Measurements from ENCODE around the gene ITGA7.

The ITGA7 gene

GRCh38 chr12:55739025-55739378 lies 31.3 kb upstream of the ITGA7 start:
- Histone ChIP-seq H3K4me3 (ENCODE audit: low read length) (peak overlapping the region; percentile 58), H3K27me3 (ENCODE audit: insufficient read depth, low read length) (no peaks in the 10 kb centered on the region)

GRCh38 chr12:55738123-55739024 lies 30.7 kb upstream of the ITGA7 start:
- Histone ChIP-seq H3K4me3 (ENCODE audit: low read length) (peak overlapping the region; percentile 58), H2AFZ (ENCODE audit: low read depth, low read length) (peak overlapping the region; percentile 46), H3K36me3 (ENCODE audit: insufficient read depth, low read length) (no peaks in the 10 kb centered on the region), H3K4me1 (ENCODE audit: insufficient read depth, low read length) (peaks cover 25% of the 10 kb centered on the region), H3K9me3 (ENCODE audit: low read length) (no peaks in the 10 kb centered on the region), H3K27me3 (ENCODE audit: insufficient read depth, low read length) (no peaks in the 10 kb centered on the region)

More at GRCh38 chr12:55739025-55739378, 31.3 kb upstream of the ITGA7 start:
- Histone ChIP-seq H3K9me3 (ENCODE audit: low read length) (no peaks in the 10 kb centered on the region), H3K36me3 (ENCODE audit: insufficient read depth, low read length) (no peaks in the 10 kb centered on the region), H2AFZ (ENCODE audit: low read depth, low read length) (no peak overlapping the region), H3K4me1 (ENCODE audit: insufficient read depth, low read length) (peaks cover 25% of the 10 kb centered on the region)

- Histone ChIP-seq H3K36me3 (ENCODE audit: insufficient read depth, low read length) (no peaks in the 10 kb centered on the region), H2AFZ (ENCODE audit: low read depth, low read length) (peak overlapping the region; percentile 46), H3K27me3 (ENCODE audit: insufficient read depth, low read length) (no peaks in the 10 kb centered on the region), H3K4me1 (ENCODE audit: insufficient read depth, low read length) (peaks cover 25% of the 10 kb centered on the region), H3K4me3 (ENCODE audit: low read length) (peak overlapping the region; percentile 58), H3K9me3 (ENCODE audit: low read length) (no peaks in the 10 kb centered on the region)
Observed at GRCh38 chr12:55737581-55738122, 29.9 kb upstream of the ITGA7 start.

- Histone ChIP-seq H2AFZ (ENCODE audit: low read depth, low read length) (peak overlapping the region; percentile 46), H3K9me3 (ENCODE audit: low read length) (no peaks in the 10 kb centered on the region), H3K27me3 (ENCODE audit: insufficient read depth, low read length) (no peaks in the 10 kb centered on the region), H3K4me1 (ENCODE audit: insufficient read depth, low read length) (peaks cover 19% of the 10 kb centered on the region), H3K36me3 (ENCODE audit: insufficient read depth, low read length) (no peaks in the 10 kb centered on the region), H3K4me3 (ENCODE audit: low read length) (peak overlapping the region; percentile 58)
Observed at GRCh38 chr12:55736780-55737580, 29.3 kb upstream of the ITGA7 start.

DNA sequence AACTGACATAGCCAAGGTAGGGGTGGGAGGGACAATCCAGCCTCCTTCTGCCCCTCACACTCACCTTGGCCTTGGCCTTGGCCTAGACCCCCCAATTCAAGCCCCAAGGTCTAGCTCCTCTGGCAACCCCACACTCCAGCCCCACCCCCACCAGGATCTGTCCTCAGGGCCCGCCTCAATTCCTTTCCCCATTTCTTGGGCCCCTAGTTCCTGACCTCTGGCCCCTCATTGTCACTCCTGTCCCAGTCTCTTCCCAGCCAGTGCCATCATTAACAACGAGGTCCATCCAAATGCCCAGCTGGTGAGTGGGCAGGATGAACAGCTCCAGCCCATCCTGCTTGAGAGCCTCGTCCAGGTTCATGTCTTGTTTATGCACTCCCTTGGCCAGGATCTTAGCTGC lies 28.4 kb upstream of the ITGA7 start:
- Histone ChIP-seq H3K4me1 (ENCODE audit: insufficient read depth, low read length) (peaks cover 16% of the 10 kb centered on the region), H2AFZ (ENCODE audit: low read depth, low read length) (no peak overlapping the region), H3K9me3 (ENCODE audit: low read length) (no peaks in the 10 kb centered on the region), H3K36me3 (ENCODE audit: insufficient read depth, low read length) (no peaks in the 10 kb centered on the region), H3K27me3 (ENCODE audit: insufficient read depth, low read length) (no peaks in the 10 kb centered on the region), H3K4me3 (ENCODE audit: low read length) (no peak overlapping the region)

DNA sequence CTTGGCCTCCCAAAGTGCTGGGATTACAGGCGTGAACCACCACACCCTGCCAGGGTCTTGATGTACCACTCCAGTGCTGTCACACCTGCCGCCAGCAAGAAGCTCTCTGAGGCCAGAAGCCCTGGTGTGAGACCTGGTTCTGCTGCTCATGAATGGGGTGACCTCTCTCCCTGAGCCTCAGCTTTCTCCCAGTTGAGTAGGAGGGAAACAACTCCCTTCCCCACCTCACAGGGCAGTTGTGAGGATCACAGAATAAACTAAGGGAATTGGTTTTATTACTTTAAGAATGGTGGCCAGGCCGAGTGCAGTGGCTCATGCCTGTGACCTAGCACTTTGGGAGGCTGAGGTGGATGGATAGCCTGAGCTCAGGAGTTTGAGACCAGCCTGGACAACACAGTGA lies 26.9 kb upstream of the ITGA7 start:
- Histone ChIP-seq H3K27me3 (ENCODE audit: insufficient read depth, low read length) (no peaks in the 10 kb centered on the region), H3K9me3 (ENCODE audit: low read length) (no peaks in the 10 kb centered on the region), H3K4me1 (ENCODE audit: insufficient read depth, low read length) (peaks cover 24% of the 10 kb centered on the region), H3K36me3 (ENCODE audit: insufficient read depth, low read length) (no peaks in the 10 kb centered on the region), H2AFZ (ENCODE audit: low read depth, low read length) (no peak overlapping the region), H3K4me3 (ENCODE audit: low read length) (no peak overlapping the region)

- no peak overlapping the region for H2AFZ ChIP-seq (ENCODE audit: low read depth, low read length)
- H3K36me3 ChIP-seq (ENCODE audit: insufficient read depth, low read length) = no peaks in the 10 kb centered on the region
- no peaks in the 10 kb centered on the region for H3K27me3 ChIP-seq (ENCODE audit: insufficient read depth, low read length)
- peaks cover 23% of the 10 kb centered on the region for H3K4me1 ChIP-seq (ENCODE audit: insufficient read depth, low read length)
- no peaks in the 10 kb centered on the region for H3K9me3 ChIP-seq (ENCODE audit: low read length)
- no peak overlapping the region for H3K4me3 ChIP-seq (ENCODE audit: low read length)
Observed at GRCh38 chr12:55733858-55734257, 26.2 kb upstream of the ITGA7 start.

DNA sequence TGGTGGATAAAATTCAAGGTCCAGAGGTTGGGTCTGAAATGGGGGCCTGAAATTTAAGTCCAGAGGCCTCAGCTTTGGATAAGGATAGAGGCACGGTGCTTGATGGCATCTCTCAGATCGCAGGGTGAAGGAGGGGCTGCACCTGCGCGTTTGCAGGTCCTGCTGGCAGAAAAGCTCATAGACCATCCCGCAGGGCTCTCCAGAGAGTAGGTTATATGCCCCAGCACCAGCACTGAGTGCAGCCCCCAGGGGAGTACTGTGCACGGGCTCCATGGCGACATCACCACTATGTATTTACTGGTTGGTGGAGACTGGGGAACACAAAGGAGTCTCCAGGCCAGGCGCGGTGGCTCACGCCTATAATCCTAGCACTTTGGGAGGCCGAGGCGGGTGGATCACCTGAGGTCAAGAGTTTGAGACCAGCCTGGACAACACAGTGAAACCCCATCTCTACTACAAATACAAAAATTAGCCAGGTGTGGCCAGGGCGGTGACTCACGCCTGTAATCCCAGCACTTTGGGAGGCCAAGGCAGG lies 25.4 kb upstream of the ITGA7 start:
- Histone ChIP-seq H3K36me3 (ENCODE audit: insufficient read depth, low read length) (no peaks in the 10 kb centered on the region), H3K4me3 (ENCODE audit: low read length) (no peak overlapping the region), H3K9me3 (ENCODE audit: low read length) (no peaks in the 10 kb centered on the region), H3K4me1 (ENCODE audit: insufficient read depth, low read length) (peaks cover 22% of the 10 kb centered on the region), H3K27me3 (ENCODE audit: insufficient read depth, low read length) (no peaks in the 10 kb centered on the region), H2AFZ (ENCODE audit: low read depth, low read length) (no peak overlapping the region)

GRCh38 chr12:55732288-55732687 lies 24.6 kb upstream of the ITGA7 start:
- H3K36me3 ChIP-seq (ENCODE audit: insufficient read depth, low read length) = no peaks in the 10 kb centered on the region
- no peak overlapping the region for H3K4me3 ChIP-seq (ENCODE audit: low read length)
- H3K4me1 ChIP-seq (ENCODE audit: insufficient read depth, low read length) = peaks cover 22% of the 10 kb centered on the region
- H3K9me3 ChIP-seq (ENCODE audit: low read length) = no peaks in the 10 kb centered on the region
- no peaks in the 10 kb centered on the region for H3K27me3 ChIP-seq (ENCODE audit: insufficient read depth, low read length)
- H2AFZ ChIP-seq (ENCODE audit: low read depth, low read length) = no peak overlapping the region

DNA sequence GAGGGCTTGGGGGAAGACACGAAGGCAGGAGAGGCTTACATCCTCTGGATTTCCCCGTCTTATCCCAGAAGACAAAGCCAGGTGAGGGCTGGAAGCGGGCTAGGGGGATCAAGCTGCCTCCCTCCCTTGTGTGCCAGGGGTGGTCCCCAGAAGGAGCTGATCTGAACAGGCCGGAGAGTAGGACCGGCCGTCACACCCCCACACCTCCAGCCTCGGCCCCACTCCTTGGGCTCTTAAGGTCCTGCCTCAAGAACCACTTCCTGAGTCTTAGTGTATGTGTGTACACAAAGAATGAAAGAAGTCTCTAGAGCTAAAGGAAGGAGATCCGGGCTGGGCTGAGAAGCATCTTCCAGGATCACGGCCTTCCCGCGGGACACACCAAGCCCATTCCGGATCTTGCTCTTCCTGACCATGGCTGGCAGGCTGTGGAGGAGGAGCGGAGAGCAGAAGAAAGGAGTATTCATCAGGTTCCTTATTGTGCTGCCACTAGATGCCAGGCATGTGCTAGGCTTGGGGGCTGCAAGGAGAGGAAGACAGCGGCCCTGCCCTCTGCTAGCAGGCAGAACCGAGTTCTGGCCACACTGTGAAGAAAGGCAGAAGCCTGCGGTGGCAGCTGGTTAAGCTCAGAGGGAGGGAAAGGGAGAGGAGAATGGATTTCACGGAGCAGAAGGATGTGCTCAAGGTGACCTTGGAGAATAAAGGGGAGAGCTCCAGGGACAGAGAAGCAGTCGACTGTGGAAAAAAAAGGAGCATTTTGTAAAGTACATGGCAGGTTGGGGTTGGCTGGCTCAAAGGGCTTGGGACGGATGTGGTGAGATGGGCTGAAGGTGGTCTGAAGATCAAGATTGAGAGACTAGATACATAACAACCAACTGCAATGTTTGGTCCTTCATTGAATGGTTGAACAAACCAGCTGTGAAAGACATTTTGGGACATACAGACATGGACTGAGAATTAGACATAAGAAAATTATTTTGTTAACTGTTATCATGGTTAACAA lies 22.4 kb upstream of the ITGA7 start:
- peak overlapping the region; percentile 71 for H3K4me3 ChIP-seq (ENCODE audit: low read length)
- H3K27me3 ChIP-seq (ENCODE audit: insufficient read depth, low read length) = no peaks in the 10 kb centered on the region
- H2AFZ ChIP-seq (ENCODE audit: low read depth, low read length) = peak overlapping the region; percentile 29
- H3K36me3 ChIP-seq (ENCODE audit: insufficient read depth, low read length) = peaks cover 16% of the 10 kb centered on the region
- H3K4me1 ChIP-seq (ENCODE audit: insufficient read depth, low read length) = peaks cover 27% of the 10 kb centered on the region
- H3K9me3 ChIP-seq (ENCODE audit: low read length) = no peaks in the 10 kb centered on the region

GRCh38 chr12:55728939-55729818 lies 21.5 kb upstream of the ITGA7 start, which contains the start of gene CD63:
CD63 (minus strand) TSS chr12:55729009; CDS start chr12:55728341, 668 bp downstream.
- Histone ChIP-seq H3K4me3 (ENCODE audit: low read length) (peak within 1 kb of the TSS; percentile 71), H3K27me3 (ENCODE audit: insufficient read depth, low read length) (no peaks in the 10 kb centered on the region), H3K4me1 (ENCODE audit: insufficient read depth, low read length) (peaks cover 28% of the 10 kb centered on the region), H3K36me3 (ENCODE audit: insufficient read depth, low read length) (peaks cover 25% of the 10 kb centered on the region), H3K9me3 (ENCODE audit: low read length) (no peaks in the 10 kb centered on the region), H2AFZ (ENCODE audit: low read depth, low read length) (peak within 1 kb of the TSS; percentile 29)

Data from neuron (in vitro differentiated cells).